PC-3 (cell line): ENCODE data around the gene MSH3. TPM values are rescaled to one million over a fixed set of nuclear protein-coding genes. Genes with fewer than 3 reads are reported as not detected.
"Not testable (repeated sequence)": the region's sequence is repeated elsewhere in the genome, so short reads cannot be mapped to it uniquely, and the experiment has no call there.

ENCODE experiments used
- ATAC-seq: fragments of 200-7000 bp; cut with Tn5 transposase; 2 replicates; pipeline ENCODE4 v1.9.1; 2020; ENCODE audit warnings: mild to moderate bottlenecking, moderate library complexity
- BruUV-seq: library from RNA; stranded (reverse); fragments of 400-500 nt; replicated peaks from 2 replicates; lab custom pipeline; 2021; lab: Mats Ljungman, UMichigan
- CTCF ChIA-PET: fragments of 300-600 bp; sonication (Branson Sonifier 250); formaldehyde crosslinking; loops from one replicate; lab custom pipeline; 2022; ENCODE audit warnings: antibody characterized with exemption; lab: Charles Lee
- POLR2A ChIA-PET: fragments of 300-600 bp; sonication (Branson Sonifier 250); formaldehyde crosslinking; loops from one replicate; lab custom pipeline; 2022; ENCODE audit warnings: antibody characterized with exemption; ENCODE audit not compliant: unreplicated experiment; lab: Charles Lee
- DNase-seq: peaks from one replicate; pipeline ENCODE4 v3.0.0-alpha.2; 2015
- H2AFZ ChIP-seq: fragments of 300-600 bp; sonication (generic); 2 replicates; pipeline ENCODE4 v1.6.0; 2016; ENCODE audit warnings: antibody characterized with exemption, low read length
- H3F3A ChIP-seq: fragments of 300-600 bp; sonication (generic); one replicate; pipeline ENCODE4 v1.6.0; 2017; ENCODE audit warnings: antibody characterized with exemption, low read length, control low read depth, mild to moderate bottlenecking; ENCODE audit not compliant: unreplicated experiment
- H3K27ac ChIP-seq: fragments of 300-600 bp; sonication (generic); 2 replicates; pipeline ENCODE4 v1.5.1; 2016; ENCODE audit warnings: mild to moderate bottlenecking, low read length
- H3K27me3 ChIP-seq: fragments of 300-600 bp; sonication (generic); 2 replicates; pipeline ENCODE4 v1.6.1; 2016; ENCODE audit warnings: low read length, mixed read lengths
- H3K36me3 ChIP-seq: fragments of 300-600 bp; sonication (generic); 2 replicates; pipeline ENCODE4 v1.6.1; 2016; ENCODE audit warnings: low read depth, mixed run types, low read length, mixed read lengths
- H3K4me1 ChIP-seq: fragments of 300-600 bp; sonication (generic); 2 replicates; pipeline ENCODE4 v1.5.1; 2016; ENCODE audit warnings: low read length; ENCODE audit not compliant: insufficient read depth
- H3K4me2 ChIP-seq: fragments of 300-600 bp; sonication (generic); 2 replicates; pipeline ENCODE4 v1.6.0; 2016; ENCODE audit warnings: low read length
- H3K4me3 ChIP-seq: fragments of 300-600 bp; sonication (generic); 2 replicates; pipeline ENCODE4 v1.5.1; 2016; ENCODE audit warnings: mild to moderate bottlenecking, low read length, mixed read lengths
- H3K79me2 ChIP-seq: fragments of 300-600 bp; sonication (generic); 2 replicates; pipeline ENCODE4 v1.6.1; 2017; ENCODE audit warnings: low read length, mixed read lengths
- H3K9ac ChIP-seq: fragments of 300-600 bp; sonication (generic); 2 replicates; pipeline ENCODE4 v1.6.0; 2016; ENCODE audit warnings: mild to moderate bottlenecking, low read length
- H3K9me2 ChIP-seq: fragments of 300-600 bp; sonication (generic); replicated peaks from 2 replicates; pipeline ENCODE4 v1.6.1; 2016; ENCODE audit warnings: mixed run types, low read length, mixed read lengths
- H3K9me3 ChIP-seq: fragments of 300-600 bp; sonication (generic); 2 replicates; pipeline ENCODE4 v1.6.1; 2016; ENCODE audit warnings: low read length, mixed read lengths
- H4K20me1 ChIP-seq: fragments of 300-600 bp; sonication (generic); 2 replicates; pipeline ENCODE4 v1.6.1; 2016; ENCODE audit warnings: low read length, mixed read lengths
- CTCF ChIP-seq: fragments of 300-600 bp; sonication (generic); conservative IDR thresholded peaks from 2 replicates; pipeline ENCODE4 v1.5.1; 2017; ENCODE audit warnings: antibody characterized with exemption, low read depth, mild to moderate bottlenecking, low read length
- EZH2 ChIP-seq: fragments of 300-600 bp; sonication (generic); IDR thresholded peaks from one replicate; pipeline ENCODE4 v1.6.1; 2017; ENCODE audit warnings: antibody characterized with exemption, mild to moderate bottlenecking, low read length; ENCODE audit not compliant: unreplicated experiment
- EZH2phosphoT487 ChIP-seq: fragments of 300-600 bp; sonication (generic); IDR thresholded peaks from 2 replicates; pipeline ENCODE4 v1.6.1; 2018; ENCODE audit warnings: mild to moderate bottlenecking, antibody characterized with exemption, low read length, borderline replicate concordance
- intact Hi-C: fragments of 100-400 bp; cut with micrococcal nuclease; formaldehyde crosslinking; loops from 2 replicates; pipeline ENCODE4 v1.9.0; 2023
- total RNA-seq: library from RNA; depleted of rRNA; stranded (reverse); fragments of >200 nt; gene quantifications from 2 replicates; pipeline ENCODE4 v1.2.3, GENCODE V29; 2014

The MSH3 gene
- total RNA-seq, 1 experiment from 2014 or later, result 9.0 TPM

- no TSS peak for BruUV-seq
- DNase-seq (no peak), ATAC-seq (no peak)
- Histone ChIP-seq H3K27me3 (no peaks in the 10 kb centered on the region), H3K9ac (no peak overlapping the region), H3K9me3 (no peaks in the 10 kb centered on the region), H4K20me1 (no peaks in the 10 kb centered on the region), H3K36me3 (peaks cover 8% of the 10 kb centered on the region; the same call in 1 of the 2 replicates), H3K4me3 (no peak overlapping the region), H3K4me1 (peaks cover 8% of the 10 kb centered on the region), H3K79me2 (peaks cover 17% of the 10 kb centered on the region), H2AFZ (no peak overlapping the region), H3F3A (no peaks in the 10 kb centered on the region), H3K9me2 (no peaks in the 10 kb centered on the region), H3K27ac (no peak overlapping the region), H3K4me2 (no peak overlapping the region)
- POLR2A ChIA-PET, result no interaction called here
- intact Hi-C loops, result no loop called here
- CTCF ChIA-PET, result no interaction called here
- TF ChIP-seq EZH2phosphoT487 (no peak), EZH2 (no peak), CTCF (no peak)
Observed at GRCh38 chr5:80659106-80659505, 4.7 kb downstream of the MSH3 start.

- H3K4me1 ChIP-seq, ATAC-seq, H3K9me2 ChIP-seq, H3K27ac ChIP-seq, H3K4me2 ChIP-seq, CTCF ChIA-PET, H3K9ac ChIP-seq, H3K9me3 ChIP-seq, DNase-seq, H4K20me1 ChIP-seq, H3K4me3 ChIP-seq, POLR2A ChIA-PET, BruUV-seq, H3F3A ChIP-seq, H3K36me3 ChIP-seq, H3K27me3 ChIP-seq, H2AFZ ChIP-seq, intact Hi-C loops: not testable (repeated sequence)
- H3K79me2 ChIP-seq, result peaks cover 10% of the 10 kb centered on the region
Observed at GRCh38 chr5:80660661-80661060, 6.2 kb downstream of the MSH3 start.

GRCh38 chr5:80662108-80662507, 7.7 kb downstream of the MSH3 start:
- no peak overlapping the region for H3K4me2 ChIP-seq
- ATAC-seq (no peak; the same call in 1 of the 2 replicates), DNase-seq (peak; percentile 12)
- no peaks in the 10 kb centered on the region for H4K20me1 ChIP-seq
- TF ChIP-seq CTCF (no peak), EZH2phosphoT487 (no peak), EZH2 (no peak)
- intact Hi-C loops, result no loop called here
- H3K27me3 ChIP-seq, result no peaks in the 10 kb centered on the region
- no TSS peak for BruUV-seq
- H3K9me2 ChIP-seq, result no peaks in the 10 kb centered on the region
- no peaks in the 10 kb centered on the region for H3F3A ChIP-seq
- no peaks in the 10 kb centered on the region for H3K9me3 ChIP-seq
- no peaks in the 10 kb centered on the region for H3K79me2 ChIP-seq
- H2AFZ ChIP-seq, result no peak overlapping the region
- H3K4me3 ChIP-seq, result no peak overlapping the region
- ChIA-PET CTCF (no interaction called here), POLR2A (no interaction called here)
- no peak overlapping the region for H3K9ac ChIP-seq
- H3K27ac ChIP-seq, result no peak overlapping the region
- H3K36me3 ChIP-seq, result peaks cover 6% of the 10 kb centered on the region
- H3K4me1 ChIP-seq, result no peaks in the 10 kb centered on the region
